VCaP (cell line): ENCODE results near the gene FCHSD2.

Experiments
- H3K27ac ChIP-seq: fragments of 450-650 bp; 2 replicates; pipeline ENCODE4 v1.5.1; 2017
- CTCF ChIP-seq: fragments of 450-650 bp; conservative IDR thresholded peaks from 2 replicates; pipeline ENCODE4 v1.5.1; 2017; ENCODE audit warnings: mild to moderate bottlenecking, moderate library complexity

FCHSD2 gene

GRCh38 chr11:72869831-72870230, 272.3 kb downstream of the FCHSD2 start:
- no peak overlapping the region for H3K27ac ChIP-seq
- no peak for TF ChIP-seq CTCF

GRCh38 chr11:72867970-72868369, 274.1 kb downstream of the FCHSD2 start:
- no peak for TF ChIP-seq CTCF
- H3K27ac ChIP-seq = no peak overlapping the region

GRCh38 chr11:72864702-72865655, 277.1 kb downstream of the FCHSD2 start:
- no peak overlapping the region for H3K27ac ChIP-seq

GRCh38 chr11:72863916-72864315, 278.2 kb downstream of the FCHSD2 start:
- no peak overlapping the region for H3K27ac ChIP-seq
- TF ChIP-seq CTCF = no peak

More at GRCh38 chr11:72864702-72865655, 277.1 kb downstream of the FCHSD2 start:
- no peak for TF ChIP-seq CTCF

- no peak for TF ChIP-seq CTCF
- no peak overlapping the region for H3K27ac ChIP-seq
Measured at GRCh38 chr11:72863091-72863490, 279.0 kb downstream of the FCHSD2 start.

- no peak overlapping the region for H3K27ac ChIP-seq
Measured at GRCh38 chr11:72860592-72860991, 281.5 kb downstream of the FCHSD2 start.

GRCh38 chr11:72860010-72860409, 282.1 kb downstream of the FCHSD2 start:
- TF ChIP-seq CTCF = no peak
- no peak overlapping the region for H3K27ac ChIP-seq

More at GRCh38 chr11:72860592-72860991, 281.5 kb downstream of the FCHSD2 start:
- TF ChIP-seq CTCF = no peak
